ENCODE results near the gene IMMP2L. TPM values are rescaled to one million over a fixed set of nuclear protein-coding genes. Genes with fewer than 3 reads are reported as not detected.

Gene IMMP2L
- total and polyA plus RNA-seq, 4 donors = 9.2 to 34.7 (median 11.1) TPM

GRCh38 chr7:111173990-111174389, 388.3 kb downstream of the IMMP2L start:
- Histone ChIP-seq H3K27ac (ENCODE audit: low read depth in 1 of 2, low read length in 1 of 2) (no peak overlapping the region), H3K27me3 (ENCODE audit: control insufficient read depth in 3 of 3, insufficient read depth in 3 of 3, low read length in 2 of 3) (no peaks in the 10 kb centered on the region), H3K36me3 (ENCODE audit: control insufficient read depth in 4 of 4, insufficient read depth in 4 of 4, low read length in 4 of 4) (no peaks in the 10 kb centered on the region), H3K9ac (ENCODE audit: insufficient read depth in 1 of 2, low read length in 2 of 2) (no peak overlapping the region), H3K4me1 (ENCODE audit: control insufficient read depth in 5 of 5, insufficient read depth in 5 of 5, low read length in 5 of 5) (no peaks in the 10 kb centered on the region), H3K9me3 (ENCODE audit: control insufficient read depth in 4 of 4, insufficient read depth in 3 of 4, low read length in 3 of 4) (no peaks in the 10 kb centered on the region), H3K4me3 (no peak overlapping the region)
- no peak for DNase-seq
- no peak for ATAC-seq (ENCODE audit: insufficient read depth, low FRiP score)
- TF ChIP-seq CTCF (IDR thresholded peaks at IDR 0.05; ENCODE audit: control extremely low read depth, extremely low read depth) = no peak
- WGBS, 2 donors = 90 to 91% methylated on average over 2 of the region's 2 CpGs

GRCh38 chr7:111173528-111173927, 388.8 kb downstream of the IMMP2L start:
- 89% methylated on average over 2 of the region's 2 CpGs for WGBS, 2 donors
- no peak for TF ChIP-seq CTCF (IDR thresholded peaks at IDR 0.05; ENCODE audit: control extremely low read depth, extremely low read depth)
- Histone ChIP-seq H3K27me3 (ENCODE audit: control insufficient read depth in 3 of 3, insufficient read depth in 3 of 3, low read length in 2 of 3) (no peaks in the 10 kb centered on the region), H3K9me3 (ENCODE audit: control insufficient read depth in 4 of 4, insufficient read depth in 3 of 4, low read length in 3 of 4) (no peaks in the 10 kb centered on the region), H3K4me3 (no peak overlapping the region), H3K9ac (ENCODE audit: insufficient read depth in 1 of 2, low read length in 2 of 2) (no peak overlapping the region), H3K36me3 (ENCODE audit: control insufficient read depth in 4 of 4, insufficient read depth in 4 of 4, low read length in 4 of 4) (no peaks in the 10 kb centered on the region), H3K4me1 (ENCODE audit: control insufficient read depth in 5 of 5, insufficient read depth in 5 of 5, low read length in 5 of 5) (no peaks in the 10 kb centered on the region), H3K27ac (ENCODE audit: low read depth in 1 of 2, low read length in 1 of 2) (no peak overlapping the region)
- DNase-seq = no peak
- no peak for ATAC-seq (ENCODE audit: insufficient read depth, low FRiP score)

GRCh38 chr7:111172564-111173257, 389.6 kb downstream of the IMMP2L start:
- Histone ChIP-seq H3K4me1 (ENCODE audit: control insufficient read depth in 5 of 5, insufficient read depth in 5 of 5, low read length in 5 of 5) (no peaks in the 10 kb centered on the region), H3K4me3 (no peak overlapping the region), H3K27me3 (ENCODE audit: control insufficient read depth in 3 of 3, insufficient read depth in 3 of 3, low read length in 2 of 3) (no peaks in the 10 kb centered on the region), H3K36me3 (ENCODE audit: control insufficient read depth in 4 of 4, insufficient read depth in 4 of 4, low read length in 4 of 4) (no peaks in the 10 kb centered on the region), H3K9me3 (ENCODE audit: control insufficient read depth in 4 of 4, insufficient read depth in 3 of 4, low read length in 3 of 4) (no peaks in the 10 kb centered on the region), H3K27ac (ENCODE audit: low read depth in 1 of 2, low read length in 1 of 2) (no peak overlapping the region), H3K9ac (ENCODE audit: insufficient read depth in 1 of 2, low read length in 2 of 2) (no peak overlapping the region)
- no peak for TF ChIP-seq CTCF (IDR thresholded peaks at IDR 0.05; ENCODE audit: control extremely low read depth, extremely low read depth)
- no peak for ATAC-seq (ENCODE audit: insufficient read depth, low FRiP score)
- no peak for DNase-seq
- 87 to 94% methylated on average over 2 of the region's 2 CpGs for WGBS, 2 donors

GRCh38 chr7:111168182-111168581, 394.1 kb downstream of the IMMP2L start:
- ATAC-seq (ENCODE audit: insufficient read depth, low FRiP score) (no peak), DNase-seq (peak; percentile 23 to 89 (median 87))
- Histone ChIP-seq H3K4me1 (ENCODE audit: control insufficient read depth in 5 of 5, insufficient read depth in 5 of 5, low read length in 5 of 5) (no peaks in the 10 kb centered on the region), H3K27ac (ENCODE audit: low read depth in 1 of 2, low read length in 1 of 2) (no peak overlapping the region), H3K27me3 (ENCODE audit: control insufficient read depth in 3 of 3, insufficient read depth in 3 of 3, low read length in 2 of 3) (no peaks in the 10 kb centered on the region), H3K36me3 (ENCODE audit: control insufficient read depth in 4 of 4, insufficient read depth in 4 of 4, low read length in 4 of 4) (no peaks in the 10 kb centered on the region), H3K9ac (ENCODE audit: insufficient read depth in 1 of 2, low read length in 2 of 2) (no peak overlapping the region), H3K4me3 (no peak overlapping the region), H3K9me3 (ENCODE audit: control insufficient read depth in 4 of 4, insufficient read depth in 3 of 4, low read length in 3 of 4) (no peaks in the 10 kb centered on the region)
- TF ChIP-seq CTCF (IDR thresholded peaks at IDR 0.05; ENCODE audit: control extremely low read depth, extremely low read depth) = no peak
- 59 to 63% methylated on average over 2 of the region's 2 CpGs for WGBS, 2 donors

All from lung (tissue), 12 donors.